GM13977 (cell line): ENCODE results near the gene RFLNA.

Experiments
- DNase-seq: peaks from one replicate; pipeline ENCODE4 v3.0.0; 2012; ENCODE audit warnings: low spot score
- CTCF ChIP-seq: IDR thresholded peaks from 2 replicates; pipeline ENCODE4 v1.5.1; 2012; ENCODE audit warnings: mild to moderate bottlenecking, control low read depth; ENCODE audit not compliant: insufficient read depth; ENCODE audit errors: extremely low read depth, missing control alignments
- in situ Hi-C: fragments of 300-500 bp; cut with MboI; formaldehyde crosslinking; loops from one replicate; pipeline ENCODE4 v1.12.0; 2022; ENCODE audit warnings: low sequenced_read_pairs, low pct_unique_long_range_greater_than_20kb, mixed read lengths, inconsistent platforms; ENCODE audit not compliant: unreplicated experiment

Gene RFLNA

GRCh38 chr12:124333724-124334123, 38.8 kb downstream of the RFLNA start:
- TF ChIP-seq CTCF = no peak
- DNase-seq = no peak
- in situ Hi-C loops = no loop called here

- in situ Hi-C loops = no loop called here
- DNase-seq = no peak
- TF ChIP-seq CTCF = no peak
These were observed 39.4 kb downstream of the RFLNA start for GRCh38 chr12:124334266-124334665.

GRCh38 chr12:124334976-124335375, 40.1 kb downstream of the RFLNA start:
- in situ Hi-C loops = no loop called here
- TF ChIP-seq CTCF = no peak
- no peak for DNase-seq

- no peak for TF ChIP-seq CTCF
- DNase-seq = no peak
- in situ Hi-C loops = no loop called here
These were observed 40.7 kb downstream of the RFLNA start for GRCh38 chr12:124335426-124336183.

- no peak for TF ChIP-seq CTCF
- in situ Hi-C loops = no loop called here
- DNase-seq = no peak
These were observed 41.2 kb downstream of the RFLNA start for GRCh38 chr12:124336184-124336437.

- TF ChIP-seq CTCF = no peak
- DNase-seq = no peak
- in situ Hi-C loops = no loop called here
These were observed 42.0 kb downstream of the RFLNA start for GRCh38 chr12:124336742-124337520.
